Ureter (tissue), 1 donor: ENCODE results near the gene ADGRD1. TPM values are rescaled to one million over a fixed set of nuclear protein-coding genes. Genes with fewer than 3 reads are reported as not detected.
A peak's percentile ranks its signal among the peaks of the same experiment; 100 is the strongest.
"Not testable (repeated sequence)": the region's sequence is repeated elsewhere in the genome, so short reads cannot be mapped to it uniquely, and the experiment has no call there.

Source experiments
- DNase-seq: peaks from one replicate; pipeline ENCODE4 v3.0.0-alpha.2; 2020; ENCODE audit warnings: low spot score
- total RNA-seq: library from RNA; stranded (reverse); gene quantifications from one replicate; pipeline ENCODE4 v1.2.4, GENCODE V29; 2023
- donor health status: DM: yes; HTN: yes; CAD: no.

The ADGRD1 gene
- 80.2 TPM for total RNA-seq

DNA sequence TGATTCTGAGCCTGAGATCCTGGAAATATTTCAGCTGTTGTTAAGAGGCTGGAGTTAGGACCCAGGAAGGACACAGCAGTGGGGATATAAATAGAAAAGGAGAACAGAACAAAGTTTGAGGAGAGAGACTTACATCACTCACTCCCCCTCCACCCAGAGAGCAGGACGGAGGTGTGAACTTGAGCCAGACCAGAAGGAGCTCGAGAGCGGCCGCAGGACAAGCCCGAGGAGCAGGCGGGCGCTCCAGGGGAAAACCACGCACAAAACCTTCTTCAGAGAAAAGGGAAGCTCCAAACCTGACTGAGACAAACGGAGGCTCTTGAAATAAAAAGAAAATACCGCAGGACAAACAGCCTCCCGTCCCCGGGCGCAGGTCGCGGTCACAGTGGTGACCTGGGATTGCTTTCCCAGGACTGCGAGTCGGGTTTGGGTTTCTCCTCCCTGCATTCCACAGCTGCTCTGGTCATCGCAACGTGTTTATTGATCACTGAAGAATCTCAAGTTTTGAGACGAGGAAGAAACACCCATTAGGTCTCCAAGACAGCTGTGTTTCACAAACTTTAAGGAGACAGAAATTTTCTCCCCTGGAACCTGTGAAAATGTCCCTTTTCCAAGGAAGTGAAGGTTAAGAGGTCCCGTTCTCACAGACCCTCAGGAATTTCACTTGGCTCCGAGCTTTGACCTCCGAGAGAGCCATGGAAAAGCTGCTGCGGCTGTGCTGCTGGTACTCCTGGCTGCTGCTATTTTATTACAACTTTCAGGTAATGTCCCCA lies at the start of gene ADGRD1:
Gene ADGRD1 (plus strand): TSS at position 137 of the 773 bp plus-strand sequence. CDS start 559 bp downstream, at position 696.
- peak; percentile 67 for DNase-seq

DNA sequence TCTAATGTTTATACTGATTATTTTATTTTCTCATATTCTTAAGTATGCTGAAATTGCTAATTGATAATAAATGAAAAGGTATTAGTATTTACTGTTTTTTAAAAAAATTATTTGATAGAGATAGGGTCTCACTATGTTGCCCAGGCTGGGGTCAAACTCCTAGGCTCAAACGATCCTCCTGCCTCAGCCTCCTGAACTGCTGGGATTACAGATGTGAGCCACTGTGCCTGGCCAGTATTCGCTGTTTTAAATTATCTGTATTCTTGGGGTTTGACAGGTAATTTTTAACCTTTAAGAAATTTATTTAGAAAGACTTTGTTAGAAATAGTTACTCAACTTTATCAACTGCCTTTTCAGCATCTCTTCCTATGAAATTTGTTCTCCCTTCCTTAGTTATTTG lies 49.6 kb upstream of the ADGRD1 start:
- no peak for DNase-seq

DNA sequence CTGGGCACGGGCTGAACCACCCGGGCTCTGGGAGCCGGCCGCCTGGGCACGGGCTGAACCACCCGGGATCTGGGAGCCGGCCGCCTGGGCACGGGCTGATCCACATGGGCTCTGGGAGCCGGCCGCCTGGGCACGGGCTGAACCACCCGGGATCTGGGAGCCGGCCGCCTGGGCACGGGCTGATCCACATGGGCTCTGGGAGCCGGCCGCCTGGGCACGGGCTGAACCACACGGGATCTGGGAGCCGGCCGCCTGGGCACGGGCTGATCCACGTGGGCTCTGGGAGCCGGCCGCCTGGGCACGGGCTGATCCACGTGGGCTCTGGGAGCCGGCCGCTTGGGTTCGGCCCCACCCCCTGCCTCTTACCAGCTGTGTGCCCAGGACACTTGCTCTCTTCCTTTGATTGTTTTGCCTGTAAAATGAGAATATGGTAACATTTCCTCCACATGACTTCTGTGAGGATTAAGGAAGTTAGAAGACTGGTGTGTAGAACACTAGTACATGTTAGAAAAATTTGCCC lies 48.7 kb upstream of the ADGRD1 start:
- not testable (repeated sequence) for DNase-seq

DNA sequence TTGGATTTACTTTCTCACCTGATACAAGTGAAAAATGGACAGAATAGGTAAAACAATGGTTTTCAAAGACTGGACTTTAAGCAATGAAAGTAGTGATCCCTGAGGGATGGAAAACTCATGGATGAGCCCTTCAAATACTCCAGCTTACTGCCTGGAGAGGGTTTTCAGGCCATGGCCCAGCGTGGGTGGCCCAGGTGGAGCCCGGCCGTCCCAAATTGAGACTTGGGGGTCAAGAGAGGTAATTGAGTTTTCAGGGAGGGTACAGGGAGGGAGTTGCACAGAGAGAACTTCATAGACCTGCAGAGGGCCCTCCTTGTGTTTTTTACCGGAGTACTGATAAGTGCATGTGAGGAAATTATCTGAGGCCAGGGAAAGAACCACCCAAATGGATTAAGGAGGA lies 44.6 kb upstream of the ADGRD1 start:
- no peak for DNase-seq

DNA sequence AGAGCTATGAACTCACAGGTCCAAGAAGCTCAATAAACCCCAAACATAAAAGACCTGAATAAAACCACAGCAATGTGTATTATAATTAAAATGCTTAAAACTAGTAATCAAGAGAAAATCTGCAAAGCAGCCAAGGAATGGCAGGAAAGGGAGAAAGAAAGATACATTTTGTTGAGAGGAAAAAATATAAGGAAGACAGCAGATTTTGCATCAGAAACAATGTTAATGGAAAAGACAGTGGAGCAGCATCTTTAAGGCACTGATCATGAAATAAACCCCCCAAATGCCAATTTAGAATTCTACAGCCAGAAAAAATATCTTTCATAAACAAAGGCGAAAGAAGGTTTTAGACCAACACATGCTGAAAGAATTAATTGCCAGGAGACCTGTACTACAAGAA lies 42.5 kb upstream of the ADGRD1 start:
- DNase-seq: no peak

DNA sequence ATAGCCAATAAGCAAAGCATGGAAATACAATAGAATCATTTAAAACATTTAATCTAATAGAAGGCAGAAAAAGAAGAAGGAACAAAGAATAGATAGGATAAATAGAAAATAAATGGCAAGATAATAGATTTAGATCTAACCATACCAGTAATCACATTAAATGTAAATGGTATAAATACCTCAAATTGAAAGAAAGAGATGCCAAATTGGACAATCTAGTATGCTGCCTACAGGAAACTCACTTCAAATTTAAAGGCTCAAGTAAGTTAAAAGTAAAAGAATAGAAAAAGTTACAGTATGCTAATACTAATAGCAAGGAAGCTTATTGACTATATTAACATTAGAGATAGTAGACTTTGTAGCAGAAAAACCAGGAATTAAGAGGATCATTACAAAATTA lies 41.8 kb upstream of the ADGRD1 start:
- DNase-seq: no peak

DNA sequence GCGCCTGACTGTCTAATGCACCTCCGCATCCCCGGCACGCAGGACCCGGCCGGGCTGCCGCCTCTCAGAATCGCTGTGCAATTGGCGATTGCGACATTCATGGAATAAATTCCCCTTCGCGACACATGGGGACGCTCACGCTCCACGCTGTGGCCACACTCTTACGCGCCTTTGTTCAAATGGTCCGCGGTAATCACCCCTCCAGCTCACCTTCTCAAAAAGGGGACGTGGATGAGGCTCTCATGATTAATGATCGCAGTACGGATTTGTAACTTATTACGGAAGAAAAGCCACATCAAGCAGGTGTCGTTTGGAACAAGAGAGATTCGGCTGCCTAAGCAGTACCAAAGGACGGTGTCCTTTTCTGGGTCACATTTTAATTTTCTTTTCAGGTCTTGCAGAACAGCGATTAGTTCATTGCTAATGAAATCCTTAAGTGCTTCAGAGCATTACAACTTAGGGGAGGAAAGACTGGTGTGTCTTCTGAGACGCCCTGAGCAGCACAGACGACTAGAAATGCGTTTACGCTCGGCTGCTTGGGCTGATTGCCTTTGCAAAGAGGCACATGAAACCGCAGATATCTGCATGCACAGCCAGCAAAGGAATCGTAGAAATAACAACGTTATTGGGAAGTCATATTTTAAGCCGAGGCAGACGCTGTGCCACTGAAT lies 37.3 kb upstream of the ADGRD1 start:
- peak; percentile 72 for DNase-seq

DNA sequence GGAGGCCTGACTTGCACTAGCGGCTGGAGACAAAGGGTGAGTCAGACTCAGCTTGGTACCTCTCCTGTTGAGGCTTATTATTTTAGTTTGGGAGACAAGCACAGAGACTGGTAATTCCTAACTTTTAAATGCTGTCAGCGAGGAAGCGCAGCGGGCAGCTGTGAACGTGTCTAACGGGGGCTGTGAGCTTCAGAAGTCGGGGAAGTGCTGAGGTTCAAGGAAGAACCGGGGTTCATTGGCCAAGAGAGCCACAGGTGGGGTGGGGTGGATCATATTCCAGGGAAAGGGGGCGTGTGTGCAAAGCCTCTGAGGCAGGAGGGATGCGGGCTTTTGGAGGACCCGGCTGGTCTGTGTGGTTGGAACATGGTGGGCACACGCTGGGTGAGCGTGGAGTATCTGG lies 36.1 kb upstream of the ADGRD1 start:
- no peak for DNase-seq

DNA sequence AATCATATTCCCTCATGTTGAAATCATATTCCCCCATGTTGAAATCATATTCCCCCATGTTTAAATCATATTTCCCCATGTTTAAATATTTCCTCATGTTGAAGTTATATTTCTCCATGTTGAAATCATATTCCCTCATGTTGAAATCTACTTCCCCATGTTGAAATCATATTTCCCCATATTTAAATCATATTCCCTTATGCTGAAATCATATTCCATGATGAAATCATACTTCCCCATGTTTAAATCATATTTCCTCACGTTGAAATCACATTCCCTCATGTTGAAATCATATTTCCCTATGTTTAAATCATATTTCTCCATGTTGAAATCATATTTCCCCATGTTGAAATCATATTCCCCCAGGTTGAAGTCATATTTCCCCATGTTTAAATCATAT lies 34.6 kb upstream of the ADGRD1 start:
- no peak for DNase-seq

DNA sequence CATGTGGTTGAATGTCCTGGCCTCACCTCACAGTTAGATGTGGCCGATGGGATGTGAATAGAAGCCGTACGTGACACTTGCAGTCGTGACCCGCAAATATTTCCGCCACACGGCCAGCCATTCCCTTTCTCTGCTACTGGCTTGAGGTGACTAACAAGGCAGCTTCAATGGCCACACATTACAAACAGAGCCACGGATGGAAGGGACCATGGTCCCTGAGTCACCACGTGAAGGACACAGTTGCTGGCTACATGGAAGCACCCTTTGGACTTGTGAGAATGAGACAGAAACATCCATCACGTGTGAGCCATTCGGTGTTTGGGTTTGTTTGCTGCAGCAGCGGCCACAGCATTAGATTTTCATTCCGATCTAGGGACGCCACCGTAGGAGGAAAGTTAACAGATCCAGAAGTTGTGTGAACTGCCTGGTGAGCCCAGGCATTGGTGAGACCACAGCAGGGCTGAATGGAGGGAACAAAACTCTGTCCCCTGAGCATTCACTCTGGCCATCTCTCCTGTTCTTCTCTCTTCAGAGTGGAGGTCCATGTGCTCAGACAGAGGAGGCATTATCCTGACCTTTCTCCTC lies 33.5 kb upstream of the ADGRD1 start:
- DNase-seq: no peak

DNA sequence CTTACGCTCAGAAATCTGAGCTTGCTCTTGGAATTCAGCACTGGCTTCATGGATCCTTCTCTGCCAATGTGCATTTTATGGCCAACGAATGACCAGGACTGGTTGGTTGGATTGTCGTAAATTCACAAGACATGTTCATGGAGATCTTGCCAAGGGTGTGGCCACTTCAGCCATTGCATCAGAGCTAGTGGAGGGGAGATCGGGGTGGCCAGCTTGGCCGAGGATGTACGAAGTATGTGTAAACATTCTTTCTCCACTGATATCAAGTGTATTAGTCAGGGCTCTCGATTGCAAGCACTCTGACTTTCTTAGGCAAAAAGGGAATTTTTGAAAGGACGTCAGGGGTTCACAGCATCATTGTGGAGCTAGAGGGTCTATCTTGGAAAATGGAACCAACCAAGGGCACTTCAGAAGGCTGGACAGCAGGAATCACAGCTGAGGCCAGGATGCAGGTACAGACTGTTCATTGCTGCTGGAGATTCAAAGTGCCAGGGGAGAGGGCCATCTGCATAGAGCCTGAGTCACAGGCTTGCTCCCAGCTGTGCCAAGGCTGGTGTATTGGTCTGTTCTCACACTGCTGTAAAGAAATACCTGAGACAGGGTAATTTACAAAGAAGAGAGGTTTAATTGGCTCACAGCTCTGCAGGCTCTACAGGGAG lies 32.9 kb upstream of the ADGRD1 start:
- DNase-seq: peak; percentile 82

DNA sequence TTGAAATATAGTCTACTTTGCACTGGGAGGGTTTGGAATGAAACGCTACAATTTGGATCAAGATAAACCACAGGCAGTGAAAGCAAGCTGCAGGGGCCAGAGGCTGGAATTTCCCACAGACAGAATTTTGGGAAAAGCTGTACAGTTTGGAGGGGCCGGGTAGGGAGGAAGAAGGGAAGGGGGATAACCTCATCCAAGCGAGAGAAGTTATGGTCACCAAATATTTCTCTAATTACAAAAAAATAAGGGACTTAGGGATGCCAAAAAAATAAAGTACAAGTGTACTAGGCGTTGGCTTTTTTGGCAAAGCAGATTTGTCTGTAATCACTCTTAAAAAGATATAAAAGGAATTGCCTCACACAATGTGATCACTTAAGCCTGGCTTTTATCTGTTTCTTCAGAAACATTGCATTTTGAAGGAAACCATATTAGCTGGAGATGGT lies 31.2 kb upstream of the ADGRD1 start:
- no peak for DNase-seq

DNA sequence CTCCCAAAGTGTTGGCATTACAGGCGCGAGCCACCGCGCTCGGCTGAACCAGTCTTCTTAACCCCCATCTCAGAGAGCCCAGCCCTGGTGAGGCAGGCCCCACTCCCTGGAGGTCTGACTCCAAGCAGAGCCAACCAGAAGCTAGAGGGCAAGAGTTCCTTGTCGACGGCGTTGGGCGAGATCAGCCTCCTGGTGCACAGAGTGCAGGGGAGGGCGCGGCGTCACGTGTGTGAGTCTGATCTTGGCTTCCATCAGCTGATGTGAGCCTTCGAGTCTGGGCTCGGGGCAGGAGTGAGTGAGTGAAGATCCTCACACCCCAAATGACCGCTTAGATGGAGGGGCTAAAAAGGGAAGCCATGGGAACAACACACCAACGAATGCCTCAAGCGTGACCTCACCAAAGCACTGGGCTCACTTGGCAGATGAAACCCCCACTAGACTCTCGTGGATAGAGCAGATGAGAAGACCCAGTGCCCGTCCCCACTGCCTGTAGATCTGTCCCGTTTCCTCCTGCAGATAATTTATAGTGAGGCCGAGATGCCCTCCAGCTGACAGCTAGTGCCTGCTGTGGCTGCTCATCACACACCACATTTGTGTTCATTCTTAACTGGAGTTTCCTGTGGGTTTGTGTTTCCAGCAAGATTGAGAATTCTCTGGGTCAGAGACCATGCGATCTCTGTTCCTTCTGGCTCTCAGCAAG lies 28.6 kb upstream of the ADGRD1 start:
- no peak for DNase-seq

DNA sequence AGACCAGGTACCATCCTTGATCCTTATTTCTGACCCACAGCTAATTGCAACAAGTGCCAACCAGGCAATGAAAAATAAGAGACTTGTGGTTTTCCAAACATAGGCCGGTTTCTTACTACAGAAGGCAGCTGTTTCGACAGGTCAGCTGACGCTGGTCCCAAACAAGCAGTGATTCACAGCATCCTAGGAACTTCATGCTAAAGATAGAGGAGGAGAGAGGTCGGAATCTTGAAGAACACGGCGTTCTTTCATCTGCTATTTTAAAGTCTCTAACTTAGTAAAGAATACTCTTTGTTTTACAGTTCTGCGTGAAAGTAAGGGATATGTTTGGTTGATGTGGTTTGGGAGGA lies 28.1 kb upstream of the ADGRD1 start:
- DNase-seq: no peak

DNA sequence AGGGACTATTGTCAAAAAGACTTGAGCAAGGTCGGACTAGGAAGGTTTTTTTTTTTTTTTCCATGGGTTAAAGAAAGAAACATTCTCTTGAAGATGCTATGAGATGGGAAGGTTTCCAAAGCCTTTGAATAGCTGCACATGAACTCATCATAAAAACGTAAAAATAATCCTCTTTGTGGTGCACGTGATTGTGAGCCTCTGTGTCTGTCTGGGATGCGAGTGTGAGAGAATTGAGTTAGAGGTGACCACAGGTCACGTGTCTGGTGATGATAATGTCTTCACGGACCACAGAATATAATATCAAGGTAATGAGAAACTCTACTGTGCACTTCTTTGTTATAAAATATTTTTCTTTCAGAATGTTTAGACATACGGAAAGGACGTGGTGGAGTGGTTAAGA lies 24.3 kb upstream of the ADGRD1 start:
- DNase-seq: no peak

DNA sequence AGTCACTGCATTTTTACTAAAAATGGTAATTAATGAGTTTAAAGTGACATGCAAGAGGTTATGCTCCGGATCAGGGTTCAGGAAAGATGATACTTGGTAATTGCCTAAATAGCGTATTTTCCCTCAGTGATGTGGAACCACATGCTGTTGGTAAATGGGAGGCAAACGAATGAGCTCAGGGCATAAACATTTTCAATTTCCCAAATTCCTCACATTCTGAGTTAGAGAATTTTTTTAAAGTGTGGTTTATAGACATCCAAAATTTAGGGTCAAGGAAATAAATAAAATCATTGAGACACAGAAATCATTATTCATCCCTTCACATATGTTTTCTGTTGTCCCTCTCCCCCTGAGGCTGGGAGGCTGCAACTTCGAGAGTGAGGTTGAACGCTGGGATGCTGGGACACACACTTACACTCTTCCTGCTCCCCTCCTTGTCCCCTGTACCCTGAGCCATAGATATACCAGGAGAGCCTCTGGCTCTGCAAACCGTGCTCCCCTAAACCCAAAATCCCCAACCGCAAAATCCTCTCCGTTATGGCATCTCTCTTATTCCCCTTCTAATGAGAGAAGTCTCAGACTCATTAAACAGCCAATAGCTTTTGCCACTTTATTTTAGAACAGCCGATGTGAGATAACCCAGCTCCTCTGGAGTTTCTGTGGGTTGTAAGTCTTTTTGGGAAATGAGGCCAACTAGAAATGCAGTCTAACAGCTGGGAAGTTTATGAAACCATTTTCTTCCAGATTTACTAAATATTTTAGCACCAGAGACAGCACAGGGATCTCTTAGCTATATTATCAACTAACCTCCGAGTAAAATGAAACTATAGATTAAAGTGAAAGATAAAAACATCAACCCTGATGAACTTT lies 21.4 kb upstream of the ADGRD1 start:
- DNase-seq: no peak

DNA sequence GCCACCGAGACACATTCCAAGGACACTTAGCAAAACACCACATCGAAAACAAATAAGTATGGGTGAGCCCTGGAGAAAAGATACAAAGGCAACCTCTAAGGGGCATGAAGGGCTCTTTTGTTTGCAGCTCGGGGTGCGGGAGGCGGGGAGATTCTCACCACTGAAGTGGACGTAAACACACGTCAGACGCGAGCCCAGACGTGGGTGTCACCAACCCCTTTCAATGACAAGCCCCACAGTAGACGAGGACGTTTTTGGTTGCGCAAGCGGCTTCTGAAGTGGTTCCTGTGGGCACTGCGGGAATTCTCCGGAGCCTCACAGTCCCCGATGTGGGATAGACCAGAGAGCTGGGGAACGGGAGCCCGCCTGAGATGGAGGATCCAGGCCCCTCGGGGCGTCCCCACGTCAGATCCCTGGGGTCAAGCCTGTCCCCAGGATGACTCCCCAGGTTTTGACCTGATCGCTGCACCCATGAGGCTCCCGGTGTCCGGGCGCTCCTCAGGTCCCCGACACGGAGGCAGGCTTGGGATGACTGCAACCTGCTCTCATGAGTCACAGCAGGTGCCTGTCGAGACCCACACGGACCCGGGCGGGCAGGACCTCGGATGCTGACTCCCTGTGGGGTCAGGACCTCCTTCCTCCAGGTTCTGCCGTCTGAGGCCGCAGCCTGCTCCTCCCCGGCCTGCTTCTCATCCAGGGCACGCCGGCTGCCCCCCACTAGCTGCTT lies 20.3 kb upstream of the ADGRD1 start:
- DNase-seq: no peak

DNA sequence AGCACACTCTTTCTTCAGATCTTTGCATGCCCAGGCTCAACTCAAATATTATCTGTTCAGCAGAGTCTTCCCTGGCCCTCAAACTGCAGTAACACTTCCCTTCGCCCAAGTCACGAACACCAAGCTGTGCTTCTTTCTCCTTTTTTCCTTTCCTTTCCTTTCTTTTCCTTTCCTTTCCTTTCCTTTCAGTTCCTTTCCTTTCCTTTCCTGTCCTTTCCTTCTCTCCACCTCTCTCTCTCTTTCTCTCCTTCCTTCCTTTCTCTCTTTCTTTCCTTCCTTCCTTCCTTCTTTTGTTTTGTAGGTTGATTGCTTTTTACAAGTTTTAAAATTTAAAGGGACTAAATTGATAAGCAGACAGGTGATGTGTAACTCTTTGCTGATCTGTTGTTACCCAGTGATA lies 19.0 kb upstream of the ADGRD1 start:
- DNase-seq: no peak

DNA sequence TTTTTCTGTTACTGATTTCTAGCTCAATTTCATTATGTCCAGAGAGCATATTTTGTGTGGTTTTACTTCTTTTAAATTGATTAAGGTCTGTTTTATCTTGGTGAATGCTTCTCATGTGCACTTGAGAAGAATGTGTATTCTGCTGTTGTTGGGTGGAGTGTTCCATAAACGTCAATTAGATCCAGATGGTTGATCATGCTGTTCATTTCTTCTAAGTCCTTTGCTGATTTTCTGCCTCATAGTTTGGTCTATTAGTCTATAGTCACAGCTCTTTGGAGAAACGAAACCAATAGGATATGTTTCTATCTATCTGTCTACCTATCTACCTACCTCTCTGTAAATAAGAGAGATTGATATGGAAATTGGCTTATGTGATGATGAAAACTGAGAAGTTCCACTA lies 17.1 kb upstream of the ADGRD1 start:
- no peak for DNase-seq

DNA sequence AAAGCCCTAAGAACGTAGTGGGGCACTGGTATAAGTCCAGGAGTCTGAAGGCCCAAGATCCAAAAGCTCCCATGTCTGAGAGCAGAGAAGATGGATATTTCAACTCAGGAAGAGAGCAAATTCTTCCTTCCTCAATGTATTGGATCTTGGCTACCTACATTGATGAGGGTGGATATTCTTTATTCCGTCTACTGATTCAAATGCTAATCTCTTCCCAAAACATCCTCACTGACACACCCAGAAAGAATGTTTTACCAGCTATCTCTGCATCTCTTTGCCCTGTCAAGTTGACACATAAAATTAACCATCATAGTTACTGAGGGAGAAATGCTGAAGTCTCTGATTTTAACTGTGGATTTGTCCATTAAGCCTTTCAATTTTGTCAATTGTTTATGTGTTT lies 16.6 kb upstream of the ADGRD1 start:
- DNase-seq: no peak
